Measurements from ENCODE around the gene SGTB.

The SGTB gene, protein sequence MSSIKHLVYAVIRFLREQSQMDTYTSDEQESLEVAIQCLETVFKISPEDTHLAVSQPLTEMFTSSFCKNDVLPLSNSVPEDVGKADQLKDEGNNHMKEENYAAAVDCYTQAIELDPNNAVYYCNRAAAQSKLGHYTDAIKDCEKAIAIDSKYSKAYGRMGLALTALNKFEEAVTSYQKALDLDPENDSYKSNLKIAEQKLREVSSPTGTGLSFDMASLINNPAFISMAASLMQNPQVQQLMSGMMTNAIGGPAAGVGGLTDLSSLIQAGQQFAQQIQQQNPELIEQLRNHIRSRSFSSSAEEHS

DNA sequence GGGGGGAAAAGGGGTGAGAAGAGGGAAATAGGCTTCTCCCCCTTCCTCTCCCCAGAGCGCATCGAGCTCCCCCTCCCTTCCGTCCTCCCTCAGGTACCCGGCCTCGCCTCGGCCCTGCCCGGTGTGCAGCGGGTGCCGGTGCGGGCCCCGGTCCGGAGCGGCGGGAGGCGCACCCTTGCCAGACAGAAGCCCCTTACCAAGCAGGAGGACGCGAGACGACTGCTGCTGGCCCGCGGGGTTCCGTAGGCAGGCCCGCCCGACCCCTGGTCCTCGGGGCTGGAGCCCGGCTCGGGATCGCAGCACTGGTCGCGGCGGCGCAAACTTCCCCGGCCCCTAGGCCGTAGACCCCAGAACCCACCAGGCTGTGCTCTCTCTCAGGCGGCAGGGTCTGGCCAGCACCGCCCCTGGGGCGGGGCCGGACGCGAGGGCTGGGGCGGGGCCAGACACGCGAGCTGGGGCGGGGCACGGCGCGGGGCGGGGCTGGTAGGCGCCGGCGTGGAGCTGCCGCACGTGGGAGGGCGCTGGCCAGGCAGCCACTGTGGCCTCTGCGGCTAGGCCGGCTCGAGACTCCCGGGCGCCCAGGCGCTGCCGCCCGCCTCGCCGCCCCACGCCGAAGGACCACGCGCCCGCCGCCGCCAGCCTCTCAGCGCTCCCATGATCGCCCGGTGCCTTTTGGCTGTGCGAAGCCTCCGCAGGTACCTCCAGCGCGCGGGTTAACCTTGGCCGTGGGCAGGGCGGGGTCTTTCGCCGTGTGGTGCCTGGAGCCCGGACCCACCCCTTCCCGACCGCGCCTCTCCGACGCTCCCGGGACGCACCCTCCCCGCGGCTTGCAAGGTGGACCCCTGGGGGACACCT lies at the start of gene SGTB, which contains the start of gene NLN:
Gene SGTB, minus strand, starts transcription at position 390 of the 855 bp plus-strand sequence. CDS start 1,302 bp downstream, outside the sequence.
Gene NLN, plus strand, starts transcription at position 486 of the 855 bp plus-strand sequence. Its CDS starts 169 bp downstream, at position 655.
- DNase-seq, result peak; percentile 80

DNA sequence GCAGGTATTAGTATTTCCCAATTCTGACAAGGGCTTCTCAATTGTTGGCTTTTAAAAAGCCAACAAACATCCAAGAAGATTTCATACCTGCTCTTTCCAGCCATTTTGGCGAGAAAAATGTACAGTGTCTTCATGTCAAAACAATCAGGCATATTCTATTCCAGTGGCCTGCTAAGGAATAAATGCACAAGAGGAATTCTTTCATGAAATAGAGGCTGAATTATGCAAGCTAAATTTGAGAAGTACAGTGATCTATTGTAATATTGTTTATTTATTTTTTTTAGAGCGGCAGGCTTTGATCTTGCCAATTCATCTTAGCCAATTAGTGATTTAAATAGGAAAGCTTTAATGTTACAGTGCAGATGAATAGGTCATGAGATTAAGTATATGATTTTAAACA lies 49.4 kb upstream of the SGTB start:
- no peak for DNase-seq

DNA sequence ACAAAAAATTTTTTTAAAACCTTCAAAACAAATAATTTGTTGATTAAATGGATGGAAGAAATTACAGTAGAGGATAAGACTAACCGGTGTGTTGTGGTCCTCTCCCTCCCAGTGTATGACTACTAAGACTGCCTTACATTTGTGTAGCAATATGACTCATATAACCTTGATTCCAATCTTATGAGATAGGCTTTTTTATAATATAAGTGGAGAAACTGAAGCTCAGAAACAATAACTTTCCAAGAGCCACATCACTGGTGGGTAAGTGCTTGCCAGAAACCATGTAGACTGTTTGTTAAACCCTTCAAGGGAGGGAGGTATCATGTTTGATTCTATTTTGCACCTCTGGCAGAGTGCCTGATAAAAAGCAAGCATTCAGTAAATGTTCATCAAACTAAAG lies 47.6 kb upstream of the SGTB start:
- no peak for DNase-seq

DNA sequence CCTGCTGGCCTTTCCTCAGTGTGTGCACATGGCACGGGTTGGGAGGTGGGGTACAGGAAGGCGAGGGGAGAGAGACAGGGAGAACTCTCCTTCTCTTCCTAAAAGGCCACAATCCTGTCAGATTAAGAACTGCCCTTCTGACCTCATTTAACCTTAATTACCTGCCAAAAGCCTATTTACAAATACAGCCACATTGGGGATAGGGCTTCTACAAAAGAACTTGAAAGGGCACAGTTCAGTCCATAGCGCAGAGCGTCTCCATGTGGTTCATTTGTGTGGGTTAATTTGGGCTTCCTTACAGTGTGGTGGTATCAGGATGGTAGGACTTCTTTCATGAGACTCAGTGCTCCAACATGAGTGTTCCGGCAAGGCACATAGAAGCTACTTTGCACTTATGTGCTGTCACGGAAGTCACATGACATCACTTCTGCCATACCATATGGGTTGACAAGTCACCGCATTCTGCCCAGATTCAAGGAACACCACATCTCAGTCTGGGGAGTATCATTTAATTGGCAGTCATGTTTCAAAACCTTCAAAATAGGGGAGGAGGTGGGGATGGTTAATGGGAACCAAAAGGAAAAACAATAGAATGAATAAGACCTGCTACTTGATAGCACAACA lies 46.9 kb upstream of the SGTB start:
- no peak for DNase-seq

DNA sequence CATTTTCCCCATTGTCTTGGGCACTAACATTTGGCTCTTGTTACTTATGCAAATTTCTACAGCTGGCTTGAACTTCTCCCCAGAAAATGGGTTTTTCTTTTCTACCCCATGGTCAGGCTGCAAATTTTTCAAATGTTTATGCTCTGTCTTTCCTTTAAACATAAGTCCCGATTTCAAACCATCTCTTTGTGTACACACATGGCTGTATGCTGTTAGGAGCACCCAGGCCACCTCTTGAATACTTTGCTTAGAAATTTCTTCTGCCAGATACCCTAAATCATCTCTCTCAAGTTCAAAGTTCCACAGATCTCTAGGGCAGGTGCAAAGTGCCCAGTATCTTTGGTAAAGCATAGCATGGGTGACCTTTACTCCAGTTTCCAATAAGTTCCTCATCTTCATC lies 45.7 kb upstream of the SGTB start:
- DNase-seq, result no peak

DNA sequence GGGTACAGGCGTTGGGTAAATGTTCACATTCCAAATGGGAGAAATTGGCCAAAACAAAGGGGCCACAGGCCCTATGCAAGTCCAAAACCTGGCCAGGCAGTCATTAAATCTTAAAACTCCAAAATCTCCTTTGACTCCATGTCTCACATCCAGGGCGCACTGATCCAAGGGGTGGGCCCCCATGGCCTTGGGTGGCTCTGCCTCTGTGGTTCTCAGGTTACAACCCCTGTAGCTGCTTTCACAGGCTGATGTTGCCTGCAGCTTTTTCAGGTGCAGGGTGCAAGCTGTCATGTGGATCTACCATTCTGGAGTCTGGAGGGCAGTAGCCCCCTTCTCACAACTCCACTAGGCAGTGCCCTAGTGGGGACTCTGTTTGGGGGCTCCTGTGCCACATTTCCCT lies 44.9 kb upstream of the SGTB start:
- DNase-seq, result no peak

DNA sequence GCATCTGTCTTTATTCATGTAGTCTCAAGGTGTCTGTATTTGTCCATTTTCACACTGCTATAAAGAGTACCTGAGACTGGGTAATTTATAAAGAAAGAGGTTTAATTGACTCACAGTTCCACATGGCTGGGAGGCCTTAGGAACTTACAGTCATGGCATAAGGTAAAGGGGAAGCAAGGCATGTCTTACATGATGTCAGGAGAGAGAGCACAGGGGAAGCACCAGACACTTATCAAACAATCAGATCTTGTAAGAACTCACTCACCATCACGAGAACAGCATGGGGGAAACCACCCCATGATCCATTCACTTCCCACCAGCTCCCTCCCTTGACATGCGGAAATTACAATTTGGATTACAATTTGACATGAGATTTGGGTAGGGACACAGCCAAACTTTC lies 44.3 kb upstream of the SGTB start:
- DNase-seq, result no peak

DNA sequence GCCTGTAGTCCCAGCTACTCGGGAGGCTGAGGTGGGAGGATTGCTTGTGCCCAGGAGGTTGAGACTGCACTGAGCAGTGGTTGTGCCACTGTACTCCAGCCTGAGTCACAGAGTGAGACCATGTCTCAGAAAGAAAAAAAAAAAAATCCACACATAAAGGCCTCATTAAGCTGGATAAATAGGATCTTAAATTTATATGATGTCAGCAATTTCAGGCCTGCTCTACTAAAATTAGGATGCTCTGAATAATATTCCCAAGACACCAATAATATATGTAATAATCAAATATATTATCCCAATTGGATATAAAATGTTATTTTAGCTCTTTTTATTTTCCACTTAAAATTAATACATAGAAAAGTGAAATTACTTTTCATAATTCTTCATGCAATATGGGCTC lies 43.7 kb upstream of the SGTB start:
- no peak for DNase-seq

DNA sequence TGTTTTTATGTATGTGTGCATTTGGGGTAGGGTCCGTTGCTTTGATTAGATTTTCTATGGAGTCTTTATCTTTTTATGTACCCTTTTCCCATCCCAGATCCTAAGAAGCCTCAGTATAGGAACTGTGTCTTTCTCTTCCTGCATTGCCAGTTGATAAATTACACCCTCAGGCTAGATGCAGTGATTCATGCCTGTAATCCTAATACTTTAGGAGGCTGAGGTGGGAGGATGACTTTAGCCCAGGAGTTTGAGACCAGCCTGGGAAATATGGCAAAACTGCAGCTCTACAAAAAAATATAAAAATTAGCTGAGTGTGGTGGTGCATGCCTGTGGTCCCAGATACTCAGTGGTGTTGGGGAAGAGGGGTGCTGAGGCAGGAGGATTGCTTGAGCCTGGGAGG lies 40.3 kb upstream of the SGTB start:
- no peak for DNase-seq

DNA sequence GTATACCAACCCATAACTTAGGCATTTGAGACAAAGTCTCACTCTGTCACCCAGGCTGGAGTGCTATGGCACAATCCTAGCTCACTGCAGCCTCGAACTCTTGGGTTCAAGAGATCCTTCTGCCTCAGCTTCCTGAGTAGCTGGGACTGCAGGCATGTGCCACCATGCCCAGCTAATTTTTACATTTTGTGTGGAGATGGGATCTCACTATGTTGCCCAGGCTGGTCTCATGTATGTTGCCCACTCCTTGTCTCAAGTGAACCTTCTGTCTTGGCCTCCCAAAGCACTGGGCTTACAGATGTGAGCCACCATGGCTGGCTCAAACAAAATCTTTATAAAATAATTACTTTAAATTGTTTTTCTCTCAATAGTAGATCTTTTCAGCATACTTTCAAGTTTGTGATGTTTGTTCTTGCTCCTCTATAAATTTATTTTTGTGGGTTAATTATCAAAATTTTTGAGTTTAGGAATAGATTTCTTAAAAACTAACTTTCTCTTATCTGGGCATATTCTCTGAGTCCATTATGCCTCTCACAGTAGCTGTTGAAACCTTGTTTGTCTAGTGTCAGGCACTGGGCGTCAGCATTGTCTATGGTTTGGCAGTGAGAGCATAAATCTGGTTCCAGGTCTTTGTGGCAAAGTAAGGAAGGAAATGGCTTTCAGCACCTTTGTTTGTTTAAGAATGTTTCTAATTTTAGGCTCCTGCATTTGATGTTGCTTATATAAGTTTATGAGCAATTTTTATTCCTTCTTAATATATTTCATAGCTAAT lies 38.8 kb upstream of the SGTB start:
- peak; percentile 12 for DNase-seq

DNA sequence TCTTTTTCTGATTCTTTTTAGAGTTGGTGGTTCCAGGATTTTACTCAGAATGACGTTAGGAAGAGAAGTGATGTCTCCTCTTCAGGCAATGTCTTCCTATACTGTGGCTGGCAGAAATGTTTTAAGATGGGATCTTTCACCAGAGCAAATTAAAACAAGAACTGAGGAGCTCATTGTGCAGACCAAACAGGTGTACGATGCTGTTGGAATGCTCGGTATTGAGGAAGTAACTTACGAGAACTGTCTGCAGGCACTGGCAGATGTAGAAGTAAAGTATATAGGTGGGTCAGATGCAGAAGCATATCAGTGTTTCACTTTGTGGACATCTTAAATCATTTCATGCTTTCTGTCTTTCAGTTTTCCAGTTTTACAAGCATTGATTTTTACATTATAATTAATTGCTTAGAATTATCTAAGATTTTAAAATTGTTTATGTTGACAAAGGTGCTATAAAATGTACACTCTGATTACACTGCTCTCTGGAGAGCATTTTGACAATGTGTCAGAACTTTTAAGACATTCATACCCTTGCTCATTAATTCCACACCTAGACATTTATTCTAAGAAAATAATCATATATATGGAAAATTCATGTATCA lies 36.7 kb upstream of the SGTB start:
- no peak for DNase-seq

DNA sequence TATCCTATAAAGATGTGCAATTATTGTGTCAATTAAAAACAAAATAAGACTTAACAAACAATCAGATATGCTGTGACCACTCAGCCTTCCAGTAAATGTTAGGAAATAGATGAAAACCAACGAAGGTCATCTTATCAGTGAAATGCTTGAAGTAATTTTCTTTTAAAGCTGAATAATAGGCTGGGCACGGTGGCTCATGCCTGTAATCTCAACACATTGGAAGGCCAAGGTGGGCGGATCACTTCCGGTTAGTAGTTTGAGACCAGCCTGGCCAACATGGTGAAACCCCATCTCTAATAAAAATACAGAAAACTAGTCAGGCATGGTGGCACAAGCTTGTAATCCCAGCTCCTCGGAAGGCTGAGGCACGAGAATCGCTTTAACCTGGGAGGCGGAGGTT lies 31.3 kb upstream of the SGTB start:
- DNase-seq, result no peak

DNA sequence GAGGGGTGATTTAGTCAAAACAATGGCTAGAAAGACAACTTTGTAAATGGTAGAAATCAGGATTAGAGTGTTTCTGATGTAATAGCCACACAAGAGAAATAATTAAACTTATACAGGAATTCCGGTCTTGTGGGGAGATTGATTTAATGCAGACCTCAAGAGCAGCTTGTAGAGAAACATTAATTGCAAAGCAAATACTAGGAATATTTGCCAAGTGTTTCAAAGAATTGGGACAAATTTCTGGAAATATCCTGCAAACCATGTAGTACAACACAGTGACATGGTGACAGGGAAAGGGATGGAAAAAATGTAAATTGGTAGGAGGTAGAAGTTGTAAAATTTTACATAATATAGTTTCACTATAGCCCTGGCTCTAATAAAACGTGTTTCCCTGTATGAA lies 29.0 kb upstream of the SGTB start:
- no peak for DNase-seq

DNA sequence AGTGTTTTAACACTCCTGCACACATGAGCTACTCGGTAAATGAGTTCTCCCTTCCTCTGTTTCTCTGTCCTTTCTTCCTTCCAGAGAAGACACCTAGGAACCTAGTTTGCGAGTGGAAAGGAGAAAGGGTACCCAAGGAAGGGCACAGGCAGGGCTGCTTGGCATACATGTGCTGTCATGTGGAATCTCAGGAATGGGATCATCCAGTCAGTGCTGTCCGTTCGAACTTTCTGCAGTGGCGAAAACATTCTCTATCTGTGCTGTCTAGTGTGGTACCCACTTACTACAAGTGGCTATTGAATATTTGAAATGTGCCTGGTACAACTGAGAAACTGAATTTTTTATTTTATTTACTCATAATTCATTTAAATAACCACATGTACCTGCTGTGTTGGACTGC lies 28.0 kb upstream of the SGTB start:
- no peak for DNase-seq

DNA sequence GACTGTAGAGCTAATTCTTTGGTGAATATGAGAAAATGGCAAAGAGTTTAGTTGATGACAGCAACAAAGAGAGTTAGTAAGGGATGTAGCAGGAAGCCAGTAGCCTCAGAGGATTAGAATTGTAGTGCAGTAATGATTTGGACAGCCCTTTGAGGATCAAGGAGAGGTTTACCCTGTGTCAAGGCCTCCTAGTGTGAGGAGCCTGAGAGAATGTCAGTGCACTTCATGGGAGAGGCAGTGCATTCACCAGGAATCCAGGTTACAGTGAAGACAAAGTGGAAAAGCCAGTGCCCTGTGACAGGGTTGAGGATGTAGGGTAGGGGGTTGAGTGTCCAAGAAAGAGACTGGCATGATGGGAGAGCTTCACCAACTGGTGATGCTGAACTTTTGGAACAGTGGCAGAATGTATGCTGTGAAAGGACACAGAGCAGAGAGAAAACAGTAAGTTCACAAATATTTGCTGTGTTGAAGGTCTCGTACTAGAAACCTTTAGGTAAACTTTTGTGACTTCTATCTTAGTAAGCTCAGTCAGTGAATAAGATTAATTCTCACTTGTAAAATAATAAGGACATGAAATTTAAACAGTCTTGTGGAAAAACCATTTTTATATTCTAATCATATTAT lies 27.4 kb upstream of the SGTB start:
- no peak for DNase-seq

DNA sequence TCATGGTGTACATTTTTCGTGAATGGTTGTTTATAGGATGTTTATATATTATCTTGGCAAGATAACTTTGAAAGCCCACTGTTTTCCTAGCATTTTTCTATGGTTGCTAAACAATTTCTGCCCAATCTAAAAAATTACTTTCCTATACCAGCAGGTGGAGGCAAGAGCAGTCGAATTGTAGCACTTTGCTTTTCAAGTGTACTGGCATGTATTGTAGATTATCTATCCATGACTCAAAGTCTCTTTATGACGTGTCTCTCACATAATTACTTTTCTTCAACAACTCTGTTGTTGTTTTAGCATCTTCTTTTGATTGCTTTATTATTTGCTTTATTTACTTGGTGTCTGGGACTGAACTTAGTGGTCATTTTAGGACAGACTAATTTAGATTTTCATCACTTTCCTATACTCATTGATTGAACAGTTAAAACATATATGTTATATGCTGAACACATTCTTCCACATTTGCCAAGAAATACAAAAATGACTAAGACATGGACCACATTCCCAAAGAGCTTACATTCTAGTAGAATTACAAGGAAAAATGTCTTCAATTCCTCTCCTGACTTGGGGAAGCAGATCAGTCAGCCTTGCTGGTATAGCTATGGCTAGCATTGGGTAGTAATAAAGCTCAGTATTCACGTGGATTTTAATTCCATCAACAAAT lies 20.8 kb upstream of the SGTB start:
- DNase-seq, result no peak

DNA sequence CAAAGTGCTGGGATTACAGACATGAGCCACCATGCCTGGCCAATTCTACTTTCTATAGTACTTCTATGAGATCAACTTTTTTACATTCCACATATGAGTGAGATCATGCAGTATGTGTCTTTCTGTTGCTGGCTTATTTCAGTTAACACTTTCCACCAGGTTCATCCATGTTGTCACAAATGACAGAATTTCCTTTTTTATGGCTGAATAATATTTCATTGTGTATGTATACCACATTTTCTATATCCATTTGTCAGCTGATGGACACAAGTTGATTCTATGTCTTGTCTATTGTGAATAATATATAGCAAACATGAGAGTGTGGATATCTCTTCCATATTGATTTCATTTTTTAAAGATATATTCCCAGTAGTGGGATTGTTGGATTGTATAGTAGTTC lies 17.3 kb upstream of the SGTB start:
- DNase-seq, result no peak

DNA sequence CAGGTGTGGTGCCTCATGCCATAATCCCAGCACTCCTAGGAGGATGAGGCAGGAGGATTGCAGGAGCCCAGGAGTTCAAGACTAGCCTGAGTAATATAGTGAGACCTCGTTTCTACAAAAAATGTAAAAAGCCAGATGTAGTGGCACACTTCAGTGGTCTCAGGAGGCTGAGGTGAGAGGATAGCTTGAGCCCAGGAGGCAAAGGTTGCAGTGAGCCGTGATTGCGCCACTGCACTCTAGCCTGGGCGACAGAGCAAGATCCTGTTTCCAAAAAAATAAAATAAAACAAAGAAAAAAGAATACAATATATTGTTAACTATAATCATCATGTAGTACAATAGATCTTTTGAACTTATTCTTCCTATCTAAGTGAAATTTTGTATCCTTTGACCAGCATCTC lies 16.4 kb upstream of the SGTB start:
- DNase-seq, result no peak

DNA sequence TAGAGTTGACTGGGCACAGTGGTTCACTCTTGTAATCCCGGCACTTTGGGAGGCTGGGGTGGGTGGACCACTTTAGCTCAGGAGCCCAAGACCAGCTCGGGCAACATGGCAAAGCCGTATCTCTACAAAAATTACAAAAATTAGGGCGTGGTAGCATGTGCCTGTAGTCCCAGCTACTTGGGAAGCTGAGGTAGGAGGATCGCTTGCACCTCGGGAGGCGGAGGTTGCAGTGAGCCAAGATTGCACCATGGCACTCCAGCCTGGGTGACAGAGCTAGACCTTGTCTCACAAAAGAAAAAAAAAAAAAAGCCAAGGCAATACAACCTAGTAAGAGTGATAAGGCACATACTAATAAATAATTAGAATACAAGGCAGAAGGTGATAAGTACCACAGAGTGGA lies 15.9 kb upstream of the SGTB start:
- DNase-seq, result no peak

DNA sequence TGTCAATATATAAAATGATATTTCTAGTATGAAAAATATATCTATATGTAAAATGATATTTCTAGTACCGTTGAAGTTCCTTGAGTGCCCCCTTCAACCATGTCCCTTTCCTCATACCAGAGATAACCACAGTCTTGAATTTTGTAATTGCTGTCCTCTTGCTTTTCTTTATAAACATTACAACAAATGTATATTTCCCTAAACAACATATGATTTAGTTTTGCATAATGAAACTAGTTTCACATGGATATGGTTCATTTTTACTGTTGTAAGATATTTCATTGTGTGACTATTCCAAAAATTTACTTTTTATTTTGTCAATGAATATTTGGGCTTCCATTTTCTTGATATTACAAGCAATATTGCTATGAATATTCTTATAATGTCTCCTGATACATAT lies 14.1 kb upstream of the SGTB start:
- no peak for DNase-seq

DNA sequence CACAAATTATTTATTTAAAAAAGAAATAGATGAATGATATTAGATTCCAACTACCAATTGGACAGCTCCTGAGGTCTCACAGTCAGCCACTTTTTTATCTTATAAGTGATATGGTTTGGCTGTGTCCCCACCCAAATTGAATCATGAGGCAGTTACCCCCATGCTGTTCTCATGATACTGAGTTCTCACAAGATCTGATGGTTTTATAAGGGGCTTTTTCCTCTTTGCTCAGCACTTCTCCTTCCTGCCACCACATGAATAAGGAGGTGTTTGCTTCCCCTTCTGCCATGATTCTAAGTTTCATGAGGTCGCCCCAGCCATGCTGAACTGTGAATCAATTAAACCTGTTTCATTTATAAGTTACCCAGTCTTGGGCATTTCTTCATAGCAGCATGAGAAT lies 13.0 kb upstream of the SGTB start:
- no peak for DNase-seq

Data from activated T-cell treated with anti-CD3 and anti-CD28 coated beads for 4 hours (primary cell).